T47D (cell line): ENCODE measurements around the gene EXOG.
A peak's percentile ranks its signal among the peaks of the same experiment; 100 is the strongest.

Source experiments
- DNase-seq, 2 experiments: peaks; one replicate each; pipeline versions ENCODE4 v3.0.0 to v3.0.0-alpha.2; 2011 to 2012; ENCODE audit warnings: low read depth in 1 of 2, low spot score in 1 of 2
- JUND ChIP-seq: IDR thresholded peaks from 2 replicates; pipeline ENCODE4 v1.6.1; 2012; ENCODE audit warnings: low read depth
- in situ Hi-C: cut with HindIII; loops from 2 replicates; pipeline ENCODE4 v1.10.0; 2016; ENCODE audit warnings: low sequenced_read_pairs, low pct_unique_long_range_greater_than_20kb

The EXOG gene

DNA sequence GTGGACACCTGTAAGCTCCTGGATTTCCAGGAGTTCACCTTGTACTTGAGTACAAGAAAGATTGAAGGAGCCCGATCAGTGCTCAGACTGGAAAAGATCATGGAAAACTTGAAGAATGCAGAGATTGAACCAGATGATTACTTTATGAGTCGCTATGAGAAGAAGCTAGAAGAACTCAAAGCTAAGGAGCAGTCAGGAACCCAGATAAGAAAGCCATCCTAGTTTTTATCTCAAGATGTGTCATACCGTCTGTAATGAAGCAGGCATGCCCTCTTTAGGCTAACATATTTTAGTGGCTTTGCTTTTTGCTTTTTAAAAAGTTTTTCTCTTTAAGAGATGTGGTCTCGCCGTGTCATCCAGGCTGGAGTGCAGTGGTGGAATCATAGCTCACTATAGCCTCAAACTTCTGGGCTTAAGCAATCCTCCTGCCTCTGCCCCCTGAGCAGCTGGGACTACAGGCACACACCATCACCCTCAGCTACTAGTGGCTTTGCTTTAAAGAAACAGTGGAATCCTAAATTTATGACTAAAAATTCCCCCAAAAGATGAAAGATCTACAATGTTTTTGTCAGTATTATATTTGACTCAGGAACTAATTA is 28.1 kb downstream of the EXOG start:
- no peak for DNase-seq
- in situ Hi-C loops = no loop called here
- no peak for TF ChIP-seq JUND

- in situ Hi-C loops = no loop called here
- TF ChIP-seq JUND = no peak
- DNase-seq = no peak
Observed at GRCh38 chr3:38526792-38527191, 30.7 kb downstream of the EXOG start.

GRCh38 chr3:38528457-38528856 is 32.3 kb downstream of the EXOG start:
- in situ Hi-C loops = no loop called here
- no peak for TF ChIP-seq JUND
- peak in 1 of 2 experiments; percentile 19 for DNase-seq

DNA sequence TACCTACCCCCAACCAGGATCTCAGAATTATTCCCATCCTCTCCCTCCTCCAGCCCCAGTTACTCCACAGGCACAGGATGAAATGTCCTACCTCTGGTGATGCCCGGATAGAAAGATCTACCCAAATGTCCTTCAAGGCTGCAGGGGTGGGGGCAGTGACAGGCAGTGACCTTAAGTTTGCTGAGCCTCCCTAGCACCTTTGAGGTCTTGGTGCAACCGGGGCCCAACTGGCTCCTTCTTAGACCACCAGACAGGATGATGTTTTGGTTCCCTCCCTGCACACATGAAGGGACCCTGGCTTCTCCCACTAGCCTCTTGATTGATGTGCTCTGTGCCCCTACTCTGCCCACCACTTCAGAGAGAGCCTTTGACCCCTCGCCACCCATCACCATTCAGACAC is 36.4 kb downstream of the EXOG start:
- TF ChIP-seq JUND = no peak
- no peak for DNase-seq
- in situ Hi-C loops = no loop called here

GRCh38 chr3:38533285-38533976 is 37.3 kb downstream of the EXOG start:
- DNase-seq = no peak
- no peak for TF ChIP-seq JUND
- in situ Hi-C loops = no loop called here

GRCh38 chr3:38534180-38534579 is 38.0 kb downstream of the EXOG start:
- DNase-seq = no peak
- in situ Hi-C loops = no loop called here
- no peak for TF ChIP-seq JUND

GRCh38 chr3:38534604-38535003 is 38.5 kb downstream of the EXOG start:
- no peak for DNase-seq
- TF ChIP-seq JUND = no peak
- in situ Hi-C loops = no loop called here

GRCh38 chr3:38536671-38537070 is 40.5 kb downstream of the EXOG start:
- no peak for TF ChIP-seq JUND

DNA sequence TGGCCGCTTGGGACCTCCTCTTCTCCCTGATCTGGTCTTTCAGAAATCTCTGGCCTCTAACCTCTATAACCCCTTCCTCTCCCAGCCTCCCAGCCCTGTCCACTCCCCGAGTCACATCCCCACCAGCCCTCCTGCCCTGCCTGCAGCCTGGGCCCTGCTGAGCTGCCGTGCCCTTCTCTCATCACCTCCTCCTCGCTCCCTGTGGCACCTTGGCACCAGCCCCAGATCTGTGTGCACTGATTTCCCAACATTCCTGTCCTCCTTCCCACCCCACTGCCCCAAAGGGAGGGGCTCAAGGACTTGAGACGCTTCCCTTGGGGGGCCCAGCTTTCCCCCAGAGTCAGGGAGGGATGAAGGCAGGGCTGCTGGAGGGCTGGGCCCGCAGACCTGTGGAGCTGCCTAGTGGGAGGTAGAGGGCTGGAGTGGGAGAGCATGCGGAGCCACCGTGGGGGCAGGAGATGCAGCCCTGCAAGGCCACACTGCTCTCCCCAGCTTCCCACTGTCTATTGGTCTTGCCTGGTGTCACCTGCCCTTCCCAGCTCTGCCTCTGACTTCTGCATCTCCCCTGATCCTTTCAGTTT is 42.7 kb downstream of the EXOG start:
- in situ Hi-C loops = no loop called here
- TF ChIP-seq JUND = no peak

More at GRCh38 chr3:38536671-38537070, 40.5 kb downstream of the EXOG start:
- DNase-seq = no peak
- in situ Hi-C loops = no loop called here

GRCh38 chr3:38541806-38542205 is 45.7 kb downstream of the EXOG start:
- in situ Hi-C loops = no loop called here
- TF ChIP-seq JUND = no peak
- DNase-seq = no peak

More for the DNA sequence above, 42.7 kb downstream of the EXOG start:
- DNase-seq = no peak

GRCh38 chr3:38542401-38543298 is 46.5 kb downstream of the EXOG start:
- TF ChIP-seq JUND = no peak
- no peak for DNase-seq
- in situ Hi-C loops = no loop called here

DNA sequence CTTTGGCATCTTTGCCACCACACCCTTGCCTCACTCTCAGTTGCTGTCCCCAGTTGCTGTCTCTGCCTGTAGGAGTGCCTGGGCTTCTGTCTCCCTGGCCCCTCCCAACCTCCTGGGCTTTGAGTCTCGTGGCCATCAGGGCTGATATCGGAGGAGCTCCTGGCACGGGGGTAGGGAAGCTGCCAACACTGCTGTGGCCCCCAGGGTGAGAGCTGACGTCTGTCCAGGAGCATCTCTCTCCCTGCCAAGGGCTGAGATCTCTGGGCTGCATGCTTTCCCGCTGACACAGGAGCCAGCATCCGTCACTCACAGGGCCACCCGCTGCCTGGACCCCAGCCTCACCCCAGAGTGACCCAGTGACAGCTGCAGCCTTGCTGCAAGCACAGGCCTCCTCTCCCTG is 47.4 kb downstream of the EXOG start:
- in situ Hi-C loops = no loop called here
- DNase-seq = no peak
- TF ChIP-seq JUND = no peak
